ENCODE results near the gene ERICH6B. TPM values are rescaled to one million over a fixed set of nuclear protein-coding genes. Genes with fewer than 3 reads are reported as not detected.

Gene ERICH6B
- total and polyA plus RNA-seq, 2 experiments from 2014 or later: 0.52 TPM; not detected in 1

DNA sequence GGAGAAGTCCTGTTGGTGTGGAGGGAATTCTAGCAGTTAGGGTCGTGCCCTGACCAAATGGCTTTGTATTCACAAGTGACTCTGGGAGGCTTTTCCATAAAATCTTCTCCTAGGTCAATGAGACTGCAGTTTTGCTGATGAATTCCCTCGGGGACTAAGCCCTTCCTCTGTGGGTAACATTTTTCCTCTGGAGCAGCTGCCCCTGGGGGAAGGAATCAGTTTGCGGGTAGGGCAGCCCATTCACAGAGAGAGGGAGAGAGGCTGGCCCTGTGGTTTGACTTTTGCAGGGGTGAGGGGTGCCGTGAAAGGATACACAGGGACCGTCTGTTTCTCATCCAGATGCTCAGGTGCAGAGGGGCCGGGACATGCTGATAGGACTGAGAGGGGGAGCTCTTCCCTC lies 67.3 kb downstream of the ERICH6B start:
- 78% methylated on average over 6 of the region's 6 CpGs for WGBS (ENCODE audit: low lambda C conversion rate, missing lambda C conversion rate)

DNA sequence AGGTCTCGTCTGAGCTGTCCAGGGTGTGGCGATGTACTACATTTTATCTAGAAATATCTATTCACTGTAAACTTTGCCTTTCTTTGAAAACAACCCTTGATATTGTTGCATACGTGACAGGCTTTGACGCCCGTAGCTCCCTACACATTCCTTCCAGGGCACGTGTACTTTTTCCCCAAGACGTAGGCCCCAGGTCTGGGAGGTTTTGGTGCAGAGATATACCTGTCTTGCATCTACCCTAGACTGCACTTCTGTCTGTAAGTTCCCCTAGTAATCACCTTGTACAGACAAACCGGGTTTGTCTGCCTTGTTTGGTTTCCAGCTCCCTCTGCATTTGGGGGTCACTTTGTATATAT lies 69.2 kb downstream of the ERICH6B start:
- H3K27ac ChIP-seq: no peak overlapping the region
- H3K4me1 ChIP-seq (ENCODE audit: insufficient read depth): no peaks in the 10 kb centered on the region
- no peaks in the 10 kb centered on the region for H3K9me3 ChIP-seq (ENCODE audit: low read depth)
- no peak overlapping the region for H3K4me3 ChIP-seq
- no peaks in the 10 kb centered on the region for H3K36me3 ChIP-seq (replicated peaks; ENCODE audit: insufficient read depth, low read depth)
- no peaks in the 10 kb centered on the region for H3K79me2 ChIP-seq
- no peaks in the 10 kb centered on the region for H3K27me3 ChIP-seq
- H4K20me1 ChIP-seq (ENCODE audit: insufficient read depth, poor library complexity, severe bottlenecking): no peaks in the 10 kb centered on the region
- no peak for DNase-seq (ENCODE audit: low spot score)
- H2AFZ ChIP-seq: no peak overlapping the region
- H3K9me2 ChIP-seq (replicated peaks; ENCODE audit: insufficient read depth): no peaks in the 10 kb centered on the region
- no peak overlapping the region for H3K4me2 ChIP-seq
- TF ChIP-seq EZH2 (IDR thresholded peaks at IDR 0.05; ENCODE audit: borderline replicate concordance) (no peak), EZH2phosphoT487 (IDR thresholded peaks at IDR 0.05; ENCODE audit: low read depth, severe bottlenecking, unreplicated experiment) (no peak)
- TF ChIP-seq, protein P1, sequence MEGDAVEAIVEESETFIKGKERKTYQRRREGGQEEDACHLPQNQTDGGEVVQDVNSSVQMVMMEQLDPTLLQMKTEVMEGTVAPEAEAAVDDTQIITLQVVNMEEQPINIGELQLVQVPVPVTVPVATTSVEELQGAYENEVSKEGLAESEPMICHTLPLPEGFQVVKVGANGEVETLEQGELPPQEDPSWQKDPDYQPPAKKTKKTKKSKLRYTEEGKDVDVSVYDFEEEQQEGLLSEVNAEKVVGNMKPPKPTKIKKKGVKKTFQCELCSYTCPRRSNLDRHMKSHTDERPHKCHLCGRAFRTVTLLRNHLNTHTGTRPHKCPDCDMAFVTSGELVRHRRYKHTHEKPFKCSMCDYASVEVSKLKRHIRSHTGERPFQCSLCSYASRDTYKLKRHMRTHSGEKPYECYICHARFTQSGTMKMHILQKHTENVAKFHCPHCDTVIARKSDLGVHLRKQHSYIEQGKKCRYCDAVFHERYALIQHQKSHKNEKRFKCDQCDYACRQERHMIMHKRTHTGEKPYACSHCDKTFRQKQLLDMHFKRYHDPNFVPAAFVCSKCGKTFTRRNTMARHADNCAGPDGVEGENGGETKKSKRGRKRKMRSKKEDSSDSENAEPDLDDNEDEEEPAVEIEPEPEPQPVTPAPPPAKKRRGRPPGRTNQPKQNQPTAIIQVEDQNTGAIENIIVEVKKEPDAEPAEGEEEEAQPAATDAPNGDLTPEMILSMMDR (IDR thresholded peaks at IDR 0.05; ENCODE audit: poor library complexity): no peak
- 81% methylated on average over 8 of the region's 8 CpGs for WGBS (ENCODE audit: low lambda C conversion rate, missing lambda C conversion rate)

More for the DNA sequence above, 67.3 kb downstream of the ERICH6B start:
- Histone ChIP-seq H3K9me3 (ENCODE audit: low read depth) (no peaks in the 10 kb centered on the region), H3K9me2 (replicated peaks; ENCODE audit: insufficient read depth) (no peaks in the 10 kb centered on the region), H3K4me2 (no peak overlapping the region), H3K4me1 (ENCODE audit: insufficient read depth) (no peaks in the 10 kb centered on the region), H2AFZ (no peak overlapping the region), H3K4me3 (no peak overlapping the region), H3K27me3 (no peaks in the 10 kb centered on the region), H3K27ac (no peak overlapping the region), H3K36me3 (replicated peaks; ENCODE audit: insufficient read depth, low read depth) (no peaks in the 10 kb centered on the region), H3K79me2 (no peaks in the 10 kb centered on the region), H4K20me1 (ENCODE audit: insufficient read depth, poor library complexity, severe bottlenecking) (no peaks in the 10 kb centered on the region)
- no peak for TF ChIP-seq EZH2 (IDR thresholded peaks at IDR 0.05; ENCODE audit: borderline replicate concordance)
- TF ChIP-seq EZH2phosphoT487 (IDR thresholded peaks at IDR 0.05; ENCODE audit: low read depth, severe bottlenecking, unreplicated experiment): no peak
- TF ChIP-seq, protein P1 (IDR thresholded peaks at IDR 0.05; ENCODE audit: poor library complexity): no peak
- DNase-seq (ENCODE audit: low spot score): no peak

DNA sequence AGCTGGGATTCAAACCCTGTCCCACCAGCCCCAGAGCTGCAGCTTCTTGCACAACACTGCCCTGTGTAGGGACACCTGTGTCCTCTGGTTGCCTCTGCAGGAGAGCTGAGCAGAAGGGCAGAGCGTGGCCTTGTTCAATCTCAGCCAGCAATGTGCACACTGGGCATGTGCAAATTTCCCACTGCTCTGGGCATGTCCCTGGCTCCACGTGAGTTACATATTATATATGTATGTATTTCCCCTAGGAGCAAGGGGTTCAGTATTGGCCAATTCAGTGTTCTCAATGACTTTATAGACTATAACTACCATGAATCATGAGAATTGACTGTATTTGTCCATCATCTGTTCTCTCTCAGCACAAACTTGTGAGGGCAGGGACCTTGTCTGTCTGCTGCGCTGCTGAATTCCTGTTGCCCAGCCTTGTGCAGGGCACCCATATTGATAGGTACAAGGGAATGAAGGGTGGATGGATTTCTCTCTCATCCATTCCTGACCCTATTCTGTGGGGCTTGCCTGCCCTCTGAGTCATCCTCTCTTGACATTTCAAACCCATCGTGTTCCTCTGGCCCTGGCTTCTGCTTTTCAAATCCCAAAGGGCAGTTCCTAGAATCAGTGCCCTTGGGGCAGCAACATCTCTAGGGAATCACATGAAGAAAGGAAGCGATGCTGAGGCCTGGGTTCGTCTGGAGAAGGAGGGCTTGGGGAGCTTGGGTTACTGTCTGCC lies 69.7 kb downstream of the ERICH6B start:
- no peaks in the 10 kb centered on the region for H3K4me1 ChIP-seq (ENCODE audit: insufficient read depth)
- H3K9me3 ChIP-seq (ENCODE audit: low read depth): no peaks in the 10 kb centered on the region
- DNase-seq (ENCODE audit: low spot score): no peak
- no peaks in the 10 kb centered on the region for H4K20me1 ChIP-seq (ENCODE audit: insufficient read depth, poor library complexity, severe bottlenecking)
- no peaks in the 10 kb centered on the region for H3K27me3 ChIP-seq
- TF ChIP-seq EZH2phosphoT487 (IDR thresholded peaks at IDR 0.05; ENCODE audit: low read depth, severe bottlenecking, unreplicated experiment): no peak
- no peaks in the 10 kb centered on the region for H3K9me2 ChIP-seq (replicated peaks; ENCODE audit: insufficient read depth)
- 84% methylated on average over 6 of the region's 6 CpGs for WGBS (ENCODE audit: low lambda C conversion rate, missing lambda C conversion rate)
- H3K4me3 ChIP-seq: no peak overlapping the region
- no peak overlapping the region for H2AFZ ChIP-seq
- no peak overlapping the region for H3K27ac ChIP-seq
- no peak overlapping the region for H3K4me2 ChIP-seq
- H3K36me3 ChIP-seq (replicated peaks; ENCODE audit: insufficient read depth, low read depth): no peaks in the 10 kb centered on the region
- no peaks in the 10 kb centered on the region for H3K79me2 ChIP-seq

DNA sequence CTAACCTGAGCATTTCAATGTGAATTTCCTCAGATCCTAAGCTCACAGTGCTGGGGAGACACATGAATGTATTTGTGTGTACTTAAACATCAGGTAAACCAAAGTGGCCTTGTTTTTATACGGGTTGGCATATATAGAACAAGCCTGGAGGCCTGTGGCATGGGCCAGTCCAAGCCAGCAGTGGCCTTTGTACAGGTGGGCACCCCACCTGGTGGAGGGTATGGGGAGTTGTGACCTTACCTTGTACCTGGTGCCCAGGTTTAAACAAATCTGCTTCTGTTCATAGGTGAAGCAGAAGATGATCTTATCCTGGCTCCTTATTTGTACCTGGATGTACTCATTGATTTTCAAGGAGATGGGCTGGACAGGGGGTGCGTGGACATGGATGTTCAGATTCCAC lies 71.0 kb downstream of the ERICH6B start:
- 94% methylated on average over 2 of the region's 2 CpGs for WGBS (ENCODE audit: low lambda C conversion rate, missing lambda C conversion rate)
- Histone ChIP-seq H4K20me1 (ENCODE audit: insufficient read depth, poor library complexity, severe bottlenecking) (no peaks in the 10 kb centered on the region), H2AFZ (no peak overlapping the region), H3K9me2 (replicated peaks; ENCODE audit: insufficient read depth) (no peaks in the 10 kb centered on the region), H3K36me3 (replicated peaks; ENCODE audit: insufficient read depth, low read depth) (no peaks in the 10 kb centered on the region), H3K4me2 (no peak overlapping the region), H3K79me2 (no peaks in the 10 kb centered on the region), H3K9me3 (ENCODE audit: low read depth) (no peaks in the 10 kb centered on the region), H3K27me3 (no peaks in the 10 kb centered on the region), H3K27ac (no peak overlapping the region), H3K4me1 (ENCODE audit: insufficient read depth) (no peaks in the 10 kb centered on the region), H3K4me3 (no peak overlapping the region)
- TF ChIP-seq EZH2 (IDR thresholded peaks at IDR 0.05; ENCODE audit: borderline replicate concordance): no peak
- no peak for TF ChIP-seq EZH2phosphoT487 (IDR thresholded peaks at IDR 0.05; ENCODE audit: low read depth, severe bottlenecking, unreplicated experiment)
- TF ChIP-seq, protein P1 (IDR thresholded peaks at IDR 0.05; ENCODE audit: poor library complexity): no peak
- no peak for DNase-seq (ENCODE audit: low spot score)
